ENCODE data around the gene BAZ2B.

Gene BAZ2B

DNA sequence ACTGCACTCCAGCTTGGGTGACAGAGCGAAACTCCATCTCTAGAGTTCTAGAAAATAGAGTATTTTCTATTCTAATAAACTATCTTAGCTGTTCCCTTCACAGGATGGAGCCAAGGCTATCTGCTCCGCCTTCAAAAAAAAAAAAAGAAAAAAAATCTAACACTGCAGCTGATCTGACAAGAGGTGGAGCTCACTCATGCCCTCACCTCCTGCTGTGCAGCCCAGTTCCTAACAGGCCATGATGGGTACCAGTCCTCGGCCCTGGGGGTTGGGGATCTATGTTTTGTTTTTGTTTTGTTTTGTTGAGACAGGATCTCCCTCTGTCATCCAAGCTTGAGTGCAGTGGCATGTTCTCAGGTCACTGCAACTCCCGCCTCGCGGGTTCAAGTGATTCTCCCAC lies 332.8 kb downstream of the BAZ2B start:
- no peak for TF ChIP-seq ZFP30 (CRISPR knock-in tag; IDR thresholded peaks at IDR 0.05)
- TF ChIP-seq, protein P1, sequence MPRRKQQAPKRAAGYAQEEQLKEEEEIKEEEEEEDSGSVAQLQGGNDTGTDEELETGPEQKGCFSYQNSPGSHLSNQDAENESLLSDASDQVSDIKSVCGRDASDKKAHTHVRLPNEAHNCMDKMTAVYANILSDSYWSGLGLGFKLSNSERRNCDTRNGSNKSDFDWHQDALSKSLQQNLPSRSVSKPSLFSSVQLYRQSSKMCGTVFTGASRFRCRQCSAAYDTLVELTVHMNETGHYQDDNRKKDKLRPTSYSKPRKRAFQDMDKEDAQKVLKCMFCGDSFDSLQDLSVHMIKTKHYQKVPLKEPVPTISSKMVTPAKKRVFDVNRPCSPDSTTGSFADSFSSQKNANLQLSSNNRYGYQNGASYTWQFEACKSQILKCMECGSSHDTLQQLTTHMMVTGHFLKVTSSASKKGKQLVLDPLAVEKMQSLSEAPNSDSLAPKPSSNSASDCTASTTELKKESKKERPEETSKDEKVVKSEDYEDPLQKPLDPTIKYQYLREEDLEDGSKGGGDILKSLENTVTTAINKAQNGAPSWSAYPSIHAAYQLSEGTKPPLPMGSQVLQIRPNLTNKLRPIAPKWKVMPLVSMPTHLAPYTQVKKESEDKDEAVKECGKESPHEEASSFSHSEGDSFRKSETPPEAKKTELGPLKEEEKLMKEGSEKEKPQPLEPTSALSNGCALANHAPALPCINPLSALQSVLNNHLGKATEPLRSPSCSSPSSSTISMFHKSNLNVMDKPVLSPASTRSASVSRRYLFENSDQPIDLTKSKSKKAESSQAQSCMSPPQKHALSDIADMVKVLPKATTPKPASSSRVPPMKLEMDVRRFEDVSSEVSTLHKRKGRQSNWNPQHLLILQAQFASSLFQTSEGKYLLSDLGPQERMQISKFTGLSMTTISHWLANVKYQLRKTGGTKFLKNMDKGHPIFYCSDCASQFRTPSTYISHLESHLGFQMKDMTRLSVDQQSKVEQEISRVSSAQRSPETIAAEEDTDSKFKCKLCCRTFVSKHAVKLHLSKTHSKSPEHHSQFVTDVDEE (CRISPR knock-in tag; IDR thresholded peaks at IDR 0.05), result no peak
- TF ChIP-seq CSDC2 (CRISPR knock-in tag; IDR thresholded peaks at IDR 0.05), result no peak
- no peak for TF ChIP-seq ESRRG (CRISPR knock-in tag; IDR thresholded peaks at IDR 0.05)
- no peak for TF ChIP-seq TCF4 (CRISPR knock-in tag; IDR thresholded peaks at IDR 0.05; ENCODE audit: borderline replicate concordance)
- TF ChIP-seq BACH2 (CRISPR knock-in tag; IDR thresholded peaks at IDR 0.05; ENCODE audit: borderline replicate concordance), result no peak
- TF ChIP-seq, protein P2, sequence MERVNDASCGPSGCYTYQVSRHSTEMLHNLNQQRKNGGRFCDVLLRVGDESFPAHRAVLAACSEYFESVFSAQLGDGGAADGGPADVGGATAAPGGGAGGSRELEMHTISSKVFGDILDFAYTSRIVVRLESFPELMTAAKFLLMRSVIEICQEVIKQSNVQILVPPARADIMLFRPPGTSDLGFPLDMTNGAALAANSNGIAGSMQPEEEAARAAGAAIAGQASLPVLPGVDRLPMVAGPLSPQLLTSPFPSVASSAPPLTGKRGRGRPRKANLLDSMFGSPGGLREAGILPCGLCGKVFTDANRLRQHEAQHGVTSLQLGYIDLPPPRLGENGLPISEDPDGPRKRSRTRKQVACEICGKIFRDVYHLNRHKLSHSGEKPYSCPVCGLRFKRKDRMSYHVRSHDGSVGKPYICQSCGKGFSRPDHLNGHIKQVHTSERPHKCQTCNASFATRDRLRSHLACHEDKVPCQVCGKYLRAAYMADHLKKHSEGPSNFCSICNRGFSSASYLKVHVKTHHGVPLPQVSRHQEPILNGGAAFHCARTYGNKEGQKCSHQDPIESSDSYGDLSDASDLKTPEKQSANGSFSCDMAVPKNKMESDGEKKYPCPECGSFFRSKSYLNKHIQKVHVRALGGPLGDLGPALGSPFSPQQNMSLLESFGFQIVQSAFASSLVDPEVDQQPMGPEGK (CRISPR knock-in tag; IDR thresholded peaks at IDR 0.05; ENCODE audit: borderline replicate concordance), result no peak

DNA sequence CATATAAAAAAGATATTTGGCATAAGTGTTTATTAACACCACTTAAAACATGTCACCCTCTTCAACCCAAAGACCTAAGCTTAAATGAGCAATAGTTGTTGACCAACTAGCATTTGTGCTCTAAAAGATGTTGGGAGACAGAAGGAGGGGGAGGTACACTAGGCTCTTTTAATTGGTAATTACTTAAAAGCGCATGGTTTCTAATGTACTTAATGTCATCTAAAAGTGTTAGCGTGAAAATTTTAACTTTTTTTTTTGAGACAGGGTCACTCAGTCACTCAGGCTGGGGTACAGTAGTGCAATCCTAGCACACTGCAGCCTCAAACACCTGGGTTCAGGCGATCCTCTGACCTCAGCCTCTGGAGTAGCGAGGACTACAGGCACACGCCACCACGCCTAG lies 335.3 kb downstream of the BAZ2B start:
- TF ChIP-seq, protein P3, sequence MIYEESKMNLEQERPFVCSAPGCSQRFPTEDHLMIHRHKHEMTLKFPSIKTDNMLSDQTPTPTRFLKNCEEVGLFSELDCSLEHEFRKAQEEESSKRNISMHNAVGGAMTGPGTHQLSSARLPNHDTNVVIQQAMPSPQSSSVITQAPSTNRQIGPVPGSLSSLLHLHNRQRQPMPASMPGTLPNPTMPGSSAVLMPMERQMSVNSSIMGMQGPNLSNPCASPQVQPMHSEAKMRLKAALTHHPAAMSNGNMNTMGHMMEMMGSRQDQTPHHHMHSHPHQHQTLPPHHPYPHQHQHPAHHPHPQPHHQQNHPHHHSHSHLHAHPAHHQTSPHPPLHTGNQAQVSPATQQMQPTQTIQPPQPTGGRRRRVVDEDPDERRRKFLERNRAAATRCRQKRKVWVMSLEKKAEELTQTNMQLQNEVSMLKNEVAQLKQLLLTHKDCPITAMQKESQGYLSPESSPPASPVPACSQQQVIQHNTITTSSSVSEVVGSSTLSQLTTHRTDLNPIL (CRISPR knock-in tag; IDR thresholded peaks at IDR 0.05; ENCODE audit: low read depth), result no peak
- no peak for TF ChIP-seq RARB (CRISPR knock-in tag; IDR thresholded peaks at IDR 0.05)
- no peak for TF ChIP-seq ZC3H10 (CRISPR knock-in tag; IDR thresholded peaks at IDR 0.05)
- no peak for TF ChIP-seq PPARA (CRISPR knock-in tag; IDR thresholded peaks at IDR 0.05; ENCODE audit: borderline replicate concordance)
- no peak for TF ChIP-seq TOX (CRISPR knock-in tag; IDR thresholded peaks at IDR 0.05; ENCODE audit: borderline replicate concordance)
- TF ChIP-seq GLIS3 (CRISPR knock-in tag; IDR thresholded peaks at IDR 0.05), result no peak
- no peak for TF ChIP-seq ARNTL (CRISPR knock-in tag; IDR thresholded peaks at IDR 0.05; ENCODE audit: borderline replicate concordance, low read depth)
- no peak for TF ChIP-seq ESRRG (CRISPR knock-in tag; IDR thresholded peaks at IDR 0.05)
- no peak for TF ChIP-seq CSDC2 (CRISPR knock-in tag; IDR thresholded peaks at IDR 0.05)
- TF ChIP-seq, protein P2 (CRISPR knock-in tag; IDR thresholded peaks at IDR 0.05; ENCODE audit: borderline replicate concordance), result no peak
- TF ChIP-seq, protein P1 (CRISPR knock-in tag; IDR thresholded peaks at IDR 0.05), result no peak
- TF ChIP-seq ZNF565 (CRISPR knock-in tag; conservative IDR thresholded peaks at IDR 0.05; ENCODE audit: low read depth), result no peak
- ATAC-seq, result no peak

More for the DNA sequence above, 332.8 kb downstream of the BAZ2B start:
- ATAC-seq, result no peak

DNA sequence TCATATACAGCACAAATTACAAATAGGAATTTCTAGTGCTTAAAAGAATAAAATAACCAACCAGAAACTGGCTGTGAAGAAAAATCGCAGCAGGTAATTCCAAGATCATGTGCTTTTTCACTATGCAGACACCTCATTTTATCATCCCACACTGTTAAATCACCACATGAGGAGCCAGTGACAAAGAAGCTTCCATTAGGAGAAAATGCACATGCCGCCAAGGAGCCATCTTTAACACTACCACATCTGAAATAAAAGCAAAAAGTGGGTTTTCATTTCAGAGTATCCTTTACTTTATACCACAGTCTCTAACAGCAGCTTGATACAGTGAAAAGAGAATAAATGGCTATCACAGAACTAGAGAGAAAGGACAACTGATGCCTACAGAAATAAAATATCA lies 336.6 kb downstream of the BAZ2B start:
- ATAC-seq, result no peak
- TF ChIP-seq ZNF8 (CRISPR knock-in tag; IDR thresholded peaks at IDR 0.05) (no peak), SNAI2 (CRISPR knock-in tag; IDR thresholded peaks at IDR 0.05) (no peak), ARNTL (CRISPR knock-in tag; IDR thresholded peaks at IDR 0.05; ENCODE audit: borderline replicate concordance, low read depth) (no peak), OSR1 (CRISPR knock-in tag; IDR thresholded peaks at IDR 0.05) (no peak), ZC3H10 (CRISPR knock-in tag; IDR thresholded peaks at IDR 0.05) (no peak), TOX (CRISPR knock-in tag; IDR thresholded peaks at IDR 0.05; ENCODE audit: borderline replicate concordance) (no peak)
- TF ChIP-seq, protein P4, sequence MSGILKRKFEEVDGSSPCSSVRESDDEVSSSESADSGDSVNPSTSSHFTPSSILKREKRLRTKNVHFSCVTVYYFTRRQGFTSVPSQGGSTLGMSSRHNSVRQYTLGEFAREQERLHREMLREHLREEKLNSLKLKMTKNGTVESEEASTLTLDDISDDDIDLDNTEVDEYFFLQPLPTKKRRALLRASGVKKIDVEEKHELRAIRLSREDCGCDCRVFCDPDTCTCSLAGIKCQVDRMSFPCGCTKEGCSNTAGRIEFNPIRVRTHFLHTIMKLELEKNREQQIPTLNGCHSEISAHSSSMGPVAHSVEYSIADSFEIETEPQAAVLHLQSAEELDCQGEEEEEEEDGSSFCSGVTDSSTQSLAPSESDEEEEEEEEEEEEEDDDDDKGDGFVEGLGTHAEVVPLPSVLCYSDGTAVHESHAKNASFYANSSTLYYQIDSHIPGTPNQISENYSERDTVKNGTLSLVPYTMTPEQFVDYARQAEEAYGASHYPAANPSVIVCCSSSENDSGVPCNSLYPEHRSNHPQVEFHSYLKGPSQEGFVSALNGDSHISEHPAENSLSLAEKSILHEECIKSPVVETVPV (CRISPR knock-in tag; IDR thresholded peaks at IDR 0.05), result no peak

Measured in SK-N-SH treated with all-trans-retinoic acid at 6 μM for 48 hours (cell line).